DLD1 (cell line): ENCODE data around the gene FRMD4B.
"Not testable (repeated sequence)": the region's sequence is repeated elsewhere in the genome, so short reads cannot be mapped to it uniquely, and the experiment has no call there.

Experiments
- in situ Hi-C: cut with HindIII; loops from 2 replicates; pipeline ENCODE4 v1.10.0; 2017; ENCODE audit warnings: low sequenced_read_pairs

The FRMD4B gene

DNA sequence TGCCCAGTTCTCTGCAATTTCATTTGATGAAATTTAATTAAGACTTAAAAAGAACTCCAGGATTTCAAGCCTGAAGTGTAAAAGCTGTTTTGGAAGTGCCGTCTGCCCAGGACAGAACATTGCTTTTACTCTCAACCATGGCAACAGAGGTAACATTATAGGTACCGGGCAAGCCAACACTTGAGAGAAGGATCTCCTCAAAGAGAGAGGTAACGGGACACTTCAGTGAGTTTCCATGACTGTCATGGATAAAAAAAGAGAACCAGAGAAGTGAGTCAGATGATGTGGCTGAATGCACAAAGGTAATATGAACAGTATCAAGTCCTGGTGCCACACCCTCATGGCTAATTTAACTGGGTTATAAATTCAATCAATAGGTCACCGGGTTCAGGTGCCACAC is 133.3 kb downstream of the FRMD4B start:
- in situ Hi-C loops, result no loop called here

DNA sequence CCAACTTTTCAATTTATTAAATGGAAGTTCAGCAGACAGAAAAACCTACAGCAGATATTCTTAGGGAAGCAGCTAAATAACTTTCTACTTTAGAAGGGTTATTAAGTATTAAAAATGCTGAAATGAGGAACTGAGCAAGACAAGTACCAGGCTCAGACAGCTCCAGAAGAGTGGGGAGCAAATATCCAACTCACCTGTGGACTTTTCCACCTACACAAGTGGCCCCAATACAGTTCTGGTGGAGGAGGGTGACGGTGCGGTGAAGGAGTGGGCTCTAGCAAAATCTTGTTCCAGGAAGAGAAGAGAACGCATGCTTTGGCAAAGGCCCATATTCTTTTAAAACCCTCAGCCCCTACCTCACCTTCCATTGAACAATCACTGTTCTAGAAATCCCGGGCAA is 133.7 kb downstream of the FRMD4B start:
- in situ Hi-C loops, result no loop called here

DNA sequence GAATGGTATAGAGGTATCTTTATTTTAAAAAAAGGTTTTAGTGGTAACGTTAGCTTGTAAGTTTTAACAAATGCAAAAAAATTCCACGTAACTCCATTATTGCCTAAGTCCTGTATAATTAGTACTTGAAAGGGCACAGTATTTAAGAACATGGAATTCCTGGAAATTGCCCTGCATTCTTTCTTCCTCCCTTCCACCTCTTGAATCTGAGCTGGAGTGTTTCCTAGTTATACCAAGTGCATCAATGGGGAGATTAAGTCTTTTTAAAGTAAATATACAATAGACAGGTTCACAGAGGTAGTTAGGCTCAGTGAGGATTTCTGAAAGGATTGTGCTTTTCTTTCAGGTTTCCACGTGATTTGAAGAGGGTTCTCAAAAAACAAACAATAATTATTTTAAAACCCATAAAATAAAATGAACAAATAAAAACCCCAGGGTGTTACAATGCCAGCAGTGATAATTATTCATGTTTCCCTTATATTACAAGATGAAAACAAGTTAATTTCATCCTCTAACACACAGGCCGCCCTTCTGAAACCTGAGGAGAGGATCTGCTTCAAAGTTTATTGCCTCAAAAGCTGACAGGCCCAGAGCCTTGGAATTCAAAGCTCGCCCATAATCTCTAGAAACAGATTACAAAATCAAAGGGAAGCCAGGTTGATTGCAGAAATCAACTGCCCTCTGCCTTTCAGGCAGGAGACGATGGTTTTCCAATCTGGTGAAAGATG is 134.6 kb downstream of the FRMD4B start:
- in situ Hi-C loops, result no loop called here

DNA sequence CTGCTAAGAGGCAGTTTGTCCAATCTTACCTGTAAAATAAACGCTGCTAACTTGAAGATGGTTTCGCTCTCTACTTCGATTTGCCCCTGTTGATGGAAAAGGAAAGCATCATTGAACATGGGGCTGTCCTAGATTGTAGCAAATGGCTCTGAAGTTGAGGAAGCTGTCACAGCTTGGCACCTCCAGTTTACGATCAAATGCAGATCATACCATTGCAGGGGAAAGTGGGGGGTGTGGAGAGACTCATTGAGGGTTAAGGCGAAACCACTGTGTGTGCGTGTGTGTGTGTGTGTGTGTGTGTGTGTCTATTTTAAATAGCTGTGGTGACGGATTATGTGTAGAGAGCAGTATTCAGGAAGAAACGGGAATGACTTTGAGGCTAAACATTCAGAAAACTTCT is 135.9 kb downstream of the FRMD4B start:
- in situ Hi-C loops, result no loop called here

DNA sequence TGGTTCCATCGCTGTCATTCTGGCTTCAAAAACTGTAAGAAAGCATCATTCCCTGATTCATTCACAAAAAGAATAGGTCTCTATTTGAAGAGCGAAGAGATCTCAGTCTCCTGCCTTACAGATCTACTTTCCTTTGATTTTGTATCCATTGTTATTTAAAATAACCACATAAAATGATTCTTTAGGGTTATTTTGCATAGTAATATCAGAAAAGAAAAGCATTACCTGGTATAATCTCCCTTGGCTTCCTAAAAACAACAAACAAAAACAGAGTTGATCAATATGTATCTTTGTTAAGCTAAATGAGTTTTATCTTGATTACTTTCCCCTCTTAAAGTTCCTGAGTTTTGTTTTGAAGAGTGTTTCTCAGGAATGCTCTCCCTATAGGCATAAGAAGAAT is 136.9 kb downstream of the FRMD4B start:
- in situ Hi-C loops, result no loop called here

DNA sequence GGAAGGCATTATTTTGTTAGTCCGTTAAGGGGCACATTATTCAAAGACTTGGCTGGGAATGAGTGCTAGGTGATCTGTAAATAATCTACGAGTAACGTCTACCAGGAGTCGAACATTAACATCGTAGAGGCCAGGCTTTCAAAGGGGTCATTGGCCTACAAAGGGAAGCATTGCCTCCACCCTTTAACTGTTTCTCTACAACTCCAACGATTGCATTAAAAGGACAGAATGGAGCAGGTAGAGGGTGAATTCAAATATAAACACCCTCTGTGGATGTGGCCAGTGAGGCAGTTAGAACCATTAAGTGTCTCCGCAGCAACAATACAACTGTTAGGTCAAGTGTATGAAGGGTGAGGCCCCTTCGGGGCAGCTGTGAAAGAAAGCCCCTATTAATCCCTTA is 137.5 kb downstream of the FRMD4B start:
- in situ Hi-C loops, result no loop called here

DNA sequence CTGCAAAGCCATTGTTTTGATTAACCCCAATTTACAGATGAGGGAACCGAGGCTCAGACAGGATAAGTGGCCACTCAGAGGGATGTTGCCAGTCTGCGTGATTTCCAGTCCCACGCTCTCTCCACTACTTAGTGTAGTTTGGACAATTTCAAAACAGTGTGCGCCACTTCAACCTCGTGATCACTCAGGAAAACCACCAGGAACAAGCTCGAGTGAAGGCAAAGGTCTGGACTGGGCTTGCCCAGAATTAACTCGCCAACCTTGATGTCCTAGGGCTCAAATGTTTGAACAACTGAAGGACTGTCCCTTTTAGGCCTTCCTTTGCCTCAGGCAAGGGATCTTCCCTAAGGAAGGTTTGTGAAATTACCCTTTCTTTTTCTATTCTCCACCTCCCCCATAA is 139.3 kb downstream of the FRMD4B start:
- in situ Hi-C loops, result no loop called here

DNA sequence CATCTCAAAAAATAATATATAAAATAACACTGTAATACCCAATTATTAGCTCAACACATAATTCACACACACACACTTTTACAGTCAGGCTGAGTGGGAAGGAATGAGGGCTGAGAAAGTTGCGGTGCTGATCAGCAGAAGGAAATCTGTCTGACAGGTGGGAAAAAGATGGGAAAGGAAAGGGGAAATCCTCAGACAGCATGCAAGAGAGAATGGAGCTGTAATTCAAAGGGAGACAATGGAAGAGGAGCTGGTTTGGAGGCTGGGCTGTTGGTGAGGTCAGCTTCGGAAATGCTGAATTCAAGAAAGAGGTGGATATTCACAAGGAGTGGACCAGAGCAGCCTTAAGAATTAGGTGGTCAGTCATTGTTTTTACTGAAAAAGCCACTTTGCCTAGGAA is 141.8 kb downstream of the FRMD4B start:
- in situ Hi-C loops, result no loop called here

DNA sequence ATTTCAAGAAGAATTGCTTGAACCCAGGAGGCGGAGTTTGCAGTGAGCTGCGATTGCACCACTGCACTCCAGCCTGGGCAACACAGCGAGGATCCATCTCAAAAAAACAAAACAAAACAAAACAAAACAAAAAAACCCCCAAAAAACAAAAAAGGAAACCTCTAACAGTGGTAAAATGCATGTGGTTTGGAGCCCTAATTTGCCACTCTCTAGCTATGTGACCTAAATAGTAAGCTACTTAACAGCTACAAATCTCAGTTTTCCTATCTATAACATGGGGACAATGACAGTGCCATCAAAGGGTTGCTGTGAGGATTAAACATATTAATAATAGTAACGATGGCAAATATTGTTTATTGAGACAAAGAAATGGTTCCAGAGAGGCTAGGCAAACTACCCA is 144.1 kb downstream of the FRMD4B start:
- in situ Hi-C loops, result no loop called here

DNA sequence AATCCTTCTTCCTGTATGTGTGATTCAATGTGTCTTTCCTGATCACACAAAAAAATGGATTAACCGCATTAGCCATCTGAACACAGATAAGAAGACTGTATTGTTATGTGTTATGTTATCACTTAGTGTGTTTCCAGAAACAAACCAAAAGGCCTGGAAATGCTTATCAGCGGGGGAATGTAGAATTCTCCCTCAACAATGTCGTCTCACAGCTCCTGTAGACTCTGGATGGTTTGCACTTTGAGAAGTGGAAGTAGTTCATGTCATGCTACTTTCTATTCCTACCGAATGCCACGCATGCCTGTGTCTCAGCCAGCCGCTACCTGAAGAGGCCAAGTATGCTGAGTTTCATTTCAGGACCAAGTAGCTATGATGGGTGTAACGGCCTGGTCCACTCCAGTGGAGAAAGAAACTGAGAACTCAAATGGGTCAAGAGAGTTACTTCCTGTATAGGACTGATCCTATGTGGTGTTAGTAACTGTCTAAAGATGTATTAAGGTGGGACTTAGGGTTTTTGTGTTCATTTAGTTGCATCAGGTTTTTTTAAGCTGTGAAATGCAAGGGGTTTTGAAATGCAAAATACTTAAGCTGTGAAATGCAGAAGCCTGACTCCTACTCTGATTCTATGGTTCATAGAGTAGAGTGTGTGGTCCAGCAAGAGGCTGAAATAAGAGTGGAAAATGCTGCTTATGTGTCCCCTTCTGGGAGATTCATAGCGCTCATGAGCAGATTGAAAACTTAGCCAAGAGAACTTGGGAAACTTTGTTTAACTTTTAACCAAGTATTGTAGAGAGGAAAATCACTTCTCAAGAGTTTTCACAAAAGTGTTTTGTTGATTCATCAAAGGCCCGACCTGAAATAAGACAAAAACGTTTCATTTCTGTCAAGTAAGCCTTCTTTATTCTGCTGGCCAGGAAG is 145.0 kb downstream of the FRMD4B start:
- in situ Hi-C loops, result no loop called here

DNA sequence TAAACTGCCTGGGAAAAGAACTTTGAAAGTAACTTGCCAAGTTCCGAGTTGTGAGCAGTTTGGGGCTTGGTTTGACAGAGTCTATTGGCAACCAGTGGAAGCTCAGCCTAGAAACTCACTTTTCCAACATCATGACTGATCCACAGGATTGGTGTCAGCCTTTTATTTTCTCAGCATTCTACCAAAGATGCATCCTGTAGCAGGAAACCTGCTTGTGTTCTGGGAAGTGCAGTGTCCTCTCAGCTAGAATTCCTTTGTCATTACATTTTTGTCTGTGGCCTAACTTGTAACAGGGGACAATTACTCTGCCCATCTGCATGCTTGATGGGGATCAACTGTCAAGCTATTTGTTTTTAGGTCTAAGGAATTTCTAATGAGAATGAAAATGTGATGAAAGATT is 146.8 kb downstream of the FRMD4B start:
- in situ Hi-C loops, result no loop called here

DNA sequence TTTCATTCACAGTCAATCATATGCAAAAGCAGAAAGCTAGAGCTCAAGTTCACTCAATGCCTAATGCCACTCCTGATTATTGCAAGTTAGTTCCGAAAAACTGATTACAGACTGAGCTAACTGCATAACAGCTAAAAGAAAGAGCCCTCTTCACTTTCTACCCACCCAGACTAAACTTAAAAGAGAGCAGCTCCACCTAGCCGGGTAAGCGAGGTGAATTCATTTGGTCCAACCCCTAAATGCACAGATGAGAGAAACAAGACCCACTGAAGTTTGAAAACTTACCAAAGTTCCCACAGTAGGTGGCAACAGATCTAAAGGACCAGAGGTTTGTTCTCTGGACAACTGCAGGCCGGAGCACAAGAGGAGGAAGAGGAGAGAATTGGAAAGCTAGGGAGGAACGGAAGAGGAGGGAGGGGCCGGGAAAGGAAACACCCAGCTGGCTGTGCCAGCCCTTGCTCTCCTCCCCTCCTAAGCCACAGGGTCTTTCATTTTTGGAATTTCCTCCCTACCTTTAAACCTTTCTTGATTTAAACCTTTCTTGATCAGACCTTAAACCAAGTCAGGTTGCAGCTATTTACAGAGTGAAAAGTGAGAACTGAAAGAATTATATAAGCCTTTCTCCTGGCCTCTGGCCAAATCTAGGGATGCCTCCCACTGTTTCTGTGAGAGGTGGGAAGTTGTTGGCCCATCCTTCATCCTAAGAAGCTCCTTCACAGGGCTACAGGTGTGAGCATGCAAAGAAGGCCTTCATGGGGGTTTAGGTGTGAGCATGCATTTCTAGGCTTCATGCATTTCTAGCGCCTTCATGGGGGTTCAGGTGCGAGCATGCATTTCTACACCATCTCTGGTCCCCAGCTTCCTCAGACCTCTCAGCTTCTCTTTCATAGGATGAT is 148.8 kb downstream of the FRMD4B start:
- in situ Hi-C loops, result no loop called here

DNA sequence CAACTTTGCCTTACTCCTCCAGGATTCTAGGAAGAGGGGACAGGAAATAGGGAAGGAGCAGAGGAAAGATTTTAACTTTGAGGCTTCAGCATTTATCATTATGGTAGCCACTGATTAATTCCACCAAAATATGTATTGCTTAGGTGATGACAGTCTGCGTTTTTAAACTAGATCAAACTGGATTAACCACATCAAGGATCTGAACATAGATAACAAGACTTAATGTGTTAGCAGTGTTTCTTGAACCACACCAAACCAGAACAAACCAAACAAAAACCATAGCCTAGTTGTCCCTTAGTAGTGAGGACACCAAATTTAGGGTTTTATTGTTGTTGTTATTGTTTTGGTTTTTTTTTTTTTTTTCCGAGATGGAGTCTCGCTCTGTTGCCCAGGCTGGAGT is 150.0 kb downstream of the FRMD4B start:
- in situ Hi-C loops, result no loop called here

DNA sequence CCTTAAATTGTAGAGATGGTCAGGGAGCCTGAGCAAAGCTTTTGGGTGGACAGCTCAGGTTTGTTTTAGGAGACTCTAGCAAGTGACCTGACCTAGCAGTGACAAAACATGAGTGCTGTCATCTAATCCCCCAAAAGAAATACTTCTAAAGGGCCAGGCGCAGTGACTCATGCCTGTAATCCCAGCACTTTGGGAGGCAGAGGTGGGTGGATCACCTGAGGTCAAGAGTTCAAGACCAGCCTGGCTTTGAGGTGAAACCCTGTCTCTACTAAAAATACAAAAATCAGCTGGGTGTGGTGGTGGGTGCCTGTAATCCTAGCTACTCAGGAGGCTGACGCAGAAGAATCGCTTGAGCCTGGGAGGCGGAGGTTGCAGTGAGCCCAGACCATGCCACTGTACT is 150.7 kb downstream of the FRMD4B start:
- in situ Hi-C loops, result not testable (repeated sequence)

DNA sequence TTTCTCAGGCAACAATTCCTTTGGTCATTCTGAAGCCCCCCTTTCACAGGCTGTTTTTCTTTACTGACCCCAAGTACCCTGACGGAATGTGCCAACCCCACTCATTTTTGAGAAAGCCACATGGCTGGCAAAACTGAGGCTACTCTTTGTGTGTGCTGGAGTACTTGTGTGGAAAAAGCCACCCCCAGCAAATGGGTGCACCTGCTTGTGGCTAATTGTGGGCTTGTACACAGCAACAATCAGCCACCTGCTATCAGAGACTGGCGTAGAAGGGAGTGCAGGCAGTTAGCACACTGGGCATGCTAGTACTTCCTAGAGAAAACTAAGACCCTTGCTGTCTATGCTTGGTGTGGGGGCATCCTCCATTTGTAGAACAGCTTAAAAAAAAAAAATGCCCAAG is 153.4 kb downstream of the FRMD4B start:
- in situ Hi-C loops, result no loop called here

DNA sequence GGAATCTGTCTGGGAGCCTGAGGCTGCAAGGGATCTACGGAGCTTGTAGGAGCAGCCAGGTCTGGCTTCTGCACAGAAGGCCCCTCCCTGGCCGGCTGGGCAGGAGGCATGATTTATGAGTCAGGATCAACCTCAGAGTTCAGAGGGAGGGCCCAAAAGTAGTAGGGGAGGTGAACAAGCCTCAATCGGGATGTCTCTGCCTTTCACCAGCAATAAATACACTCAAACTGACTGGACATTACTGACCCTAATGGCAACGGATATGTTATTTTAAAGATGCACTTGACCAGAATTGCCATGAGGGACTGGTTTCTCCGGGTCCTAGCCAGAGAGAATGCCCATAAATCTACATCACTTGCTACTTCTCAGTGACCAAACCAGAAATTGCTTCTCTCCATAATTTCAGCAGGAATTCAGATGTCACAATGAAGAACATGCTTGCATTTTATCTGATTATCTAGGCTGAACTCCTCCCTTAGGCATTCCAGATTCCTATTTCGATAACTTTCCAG is 153.9 kb downstream of the FRMD4B start:
- in situ Hi-C loops, result no loop called here

DNA sequence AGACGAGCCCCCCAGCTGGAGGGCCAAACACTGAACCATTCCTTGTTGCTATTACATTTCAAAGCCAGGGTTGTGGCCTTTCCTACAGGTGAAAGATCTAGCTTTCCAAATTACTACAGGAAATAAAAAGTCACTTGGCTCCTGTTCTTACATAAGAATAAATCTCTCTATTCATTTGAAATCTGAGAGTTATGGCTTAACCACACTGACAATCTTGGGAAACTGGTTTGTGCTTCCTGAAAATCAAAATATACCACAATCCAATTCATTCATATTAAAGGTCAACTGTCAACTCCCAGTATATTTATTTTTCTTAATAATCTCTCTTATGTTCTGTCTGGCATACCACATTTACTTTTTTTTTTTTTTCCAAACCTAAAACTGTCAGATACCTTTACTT is 159.8 kb downstream of the FRMD4B start:
- in situ Hi-C loops, result no loop called here

DNA sequence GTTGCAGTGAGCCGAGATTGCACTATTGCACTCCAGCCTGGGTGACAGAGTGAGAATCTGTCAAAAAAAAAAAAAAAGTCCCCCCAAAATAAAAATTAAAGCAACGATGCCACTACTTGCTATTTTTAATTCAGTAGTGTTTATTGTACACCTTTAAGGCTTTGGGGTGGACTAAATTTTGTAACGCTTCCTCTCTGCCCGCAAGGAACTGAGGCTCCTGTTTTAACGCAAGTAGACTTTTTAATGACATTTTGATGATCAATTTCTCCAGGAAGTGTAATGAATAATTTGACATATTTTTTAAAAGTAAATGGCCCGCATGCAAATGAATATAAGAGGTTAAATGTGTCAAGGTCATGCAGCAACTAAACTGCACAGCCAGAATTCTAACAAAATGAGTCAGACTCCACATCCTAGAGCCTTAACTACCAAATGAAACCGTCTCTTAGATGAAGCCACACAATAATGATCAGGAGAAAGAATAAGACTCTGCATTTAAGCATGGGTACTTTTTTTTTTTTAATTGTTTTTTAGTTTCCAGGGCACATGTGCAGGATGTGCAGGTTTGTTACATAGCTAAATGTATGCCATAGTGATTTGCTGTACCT is 166.7 kb downstream of the FRMD4B start:
- in situ Hi-C loops, result no loop called here

DNA sequence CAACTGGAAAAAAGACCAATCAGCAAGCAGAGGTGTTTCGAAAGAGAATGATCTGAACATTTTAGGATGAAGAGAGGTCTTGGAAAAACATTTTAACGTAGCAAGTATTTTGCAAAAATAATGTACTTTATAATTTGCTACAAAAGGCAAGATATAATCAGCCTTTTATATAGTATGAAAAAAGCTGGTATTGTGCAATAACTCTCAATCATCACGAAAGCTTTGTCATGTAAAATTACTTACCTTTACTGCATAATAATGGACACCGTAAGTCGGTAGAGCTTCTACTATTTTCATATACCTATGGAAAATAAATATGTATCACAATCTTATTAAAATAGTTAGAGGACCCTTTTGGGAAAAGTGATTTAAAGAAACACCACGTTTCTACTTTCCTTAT is 167.8 kb downstream of the FRMD4B start:
- in situ Hi-C loops, result no loop called here

DNA sequence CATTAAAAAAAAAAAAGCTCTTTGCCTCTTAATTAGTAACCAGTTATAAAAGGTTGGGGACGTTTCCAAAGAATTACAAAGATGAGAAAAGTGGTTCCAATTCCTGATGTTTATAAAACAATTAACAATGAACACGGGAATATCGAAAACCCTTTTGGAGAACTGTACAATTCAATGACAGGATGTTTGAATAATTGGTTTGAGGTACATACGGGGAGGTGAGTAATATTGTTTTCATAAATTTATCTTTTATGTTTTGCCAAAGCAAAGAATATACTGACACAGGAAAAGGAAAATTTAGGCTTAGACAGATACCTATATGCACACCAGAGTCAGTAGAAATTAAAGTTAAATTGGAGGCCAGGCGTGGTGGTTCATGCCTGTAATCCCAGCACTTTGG is 168.9 kb downstream of the FRMD4B start:
- in situ Hi-C loops, result no loop called here

DNA sequence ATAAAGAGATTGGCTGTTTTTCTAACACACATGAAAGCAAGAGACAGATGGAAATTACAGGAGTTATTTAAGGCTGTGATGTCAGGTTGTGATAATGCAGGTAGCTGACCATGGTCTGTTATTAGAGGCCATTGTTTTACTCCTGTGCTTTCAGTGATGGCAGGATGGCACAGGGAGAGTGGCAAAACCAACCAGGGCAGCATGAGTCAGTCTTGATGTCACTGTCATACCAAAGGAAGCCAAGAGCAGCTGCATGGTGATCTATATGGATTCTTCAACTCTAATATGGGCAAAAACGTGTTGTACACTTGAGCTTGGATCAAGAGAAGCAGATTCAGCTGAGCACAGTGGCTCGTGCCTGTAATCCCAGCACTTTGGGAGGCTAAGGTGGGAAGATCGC is 171.6 kb downstream of the FRMD4B start:
- in situ Hi-C loops, result no loop called here
